GM18861 (cell line): ENCODE results near the gene ST6GALNAC4.

ENCODE experiments used
- ATAC-seq: cut with Tn5 transposase; IDR thresholded peaks from one replicate; pipeline ENCODE4 v1.9.1; 2021; ENCODE audit not compliant: unreplicated experiment

ST6GALNAC4 gene

DNA sequence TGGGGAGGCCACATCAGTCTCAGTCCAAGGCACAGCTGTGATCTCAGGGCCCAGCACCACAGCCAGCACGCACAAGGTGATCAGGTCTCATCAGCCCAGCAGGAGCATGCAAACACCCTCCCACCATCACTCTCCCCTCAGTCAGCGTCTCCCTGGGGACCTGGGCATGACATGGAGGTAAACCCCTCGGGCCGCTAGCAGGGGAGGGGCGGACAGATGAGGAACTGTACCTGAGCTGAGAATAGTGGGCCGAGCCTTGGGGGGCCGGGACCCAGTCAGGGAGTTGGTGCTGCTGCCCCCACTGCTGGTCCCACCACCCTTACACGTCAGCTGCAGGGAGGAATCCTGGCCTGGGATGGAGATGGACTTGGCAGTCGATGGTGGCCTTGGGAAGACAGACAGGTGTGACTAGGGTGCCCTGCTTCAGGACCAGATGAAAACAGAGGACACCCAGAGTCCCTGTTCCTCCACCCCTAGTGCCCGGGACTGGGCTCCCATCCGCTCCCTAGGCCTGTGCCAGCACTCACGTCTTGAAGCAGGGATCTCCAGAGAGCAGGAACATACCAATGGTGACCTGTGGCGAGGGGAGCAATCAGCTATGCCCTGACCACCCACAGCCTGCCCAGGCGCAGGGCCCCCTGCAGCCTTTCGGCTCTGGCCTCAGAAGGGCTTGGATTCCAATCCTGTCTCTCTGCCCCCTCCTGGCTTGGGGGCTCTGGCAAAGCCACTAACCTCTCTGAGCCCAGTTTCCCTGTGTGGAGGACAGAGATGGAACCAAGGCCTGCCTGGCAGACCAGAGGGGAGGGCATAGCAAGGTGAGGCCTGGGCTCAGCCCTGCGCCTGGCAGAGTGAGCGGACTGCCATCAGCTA, 31.2 kb upstream of the ST6GALNAC4 start:
- ATAC-seq, result no peak

DNA sequence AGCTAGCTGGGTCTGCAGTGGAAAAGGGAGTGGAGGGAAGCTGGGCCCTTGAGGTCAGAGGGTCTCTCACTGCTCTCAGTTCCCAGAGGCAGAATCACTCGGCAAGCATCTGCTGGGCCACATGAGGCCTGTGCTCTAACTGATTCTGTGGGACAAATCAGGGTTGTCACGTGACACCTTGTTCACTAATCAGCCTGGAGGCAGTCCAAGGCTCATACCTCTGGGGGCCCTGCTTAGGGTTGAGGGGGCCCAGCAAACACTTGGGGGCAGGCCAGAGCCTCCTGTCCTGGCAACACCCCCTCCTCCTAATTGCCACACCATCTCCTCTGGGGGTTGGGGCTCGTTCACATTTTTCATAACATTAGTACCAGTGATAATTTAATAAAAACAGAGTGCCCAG, 29.9 kb upstream of the ST6GALNAC4 start:
- ATAC-seq, result no peak

DNA sequence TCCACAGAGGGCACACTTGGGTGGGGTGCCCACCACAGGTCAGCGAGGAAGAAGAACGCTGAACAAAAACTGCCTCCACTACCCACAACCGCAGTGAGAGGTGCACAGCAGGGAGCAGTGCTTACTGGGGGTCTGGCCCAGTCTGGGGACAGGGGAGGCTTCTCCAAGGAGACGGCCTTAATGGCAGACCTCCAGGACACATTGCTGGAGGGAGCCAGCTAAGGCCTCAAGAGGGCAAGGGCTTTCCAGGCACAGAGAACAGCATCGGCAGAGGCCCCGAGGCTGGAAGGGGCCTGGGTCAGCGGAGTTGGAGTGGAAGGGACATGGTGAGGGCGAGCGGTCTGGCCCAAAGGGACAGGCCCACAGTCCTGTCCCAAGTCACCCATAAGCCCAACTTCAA, 29.1 kb upstream of the ST6GALNAC4 start:
- no peak for ATAC-seq

DNA sequence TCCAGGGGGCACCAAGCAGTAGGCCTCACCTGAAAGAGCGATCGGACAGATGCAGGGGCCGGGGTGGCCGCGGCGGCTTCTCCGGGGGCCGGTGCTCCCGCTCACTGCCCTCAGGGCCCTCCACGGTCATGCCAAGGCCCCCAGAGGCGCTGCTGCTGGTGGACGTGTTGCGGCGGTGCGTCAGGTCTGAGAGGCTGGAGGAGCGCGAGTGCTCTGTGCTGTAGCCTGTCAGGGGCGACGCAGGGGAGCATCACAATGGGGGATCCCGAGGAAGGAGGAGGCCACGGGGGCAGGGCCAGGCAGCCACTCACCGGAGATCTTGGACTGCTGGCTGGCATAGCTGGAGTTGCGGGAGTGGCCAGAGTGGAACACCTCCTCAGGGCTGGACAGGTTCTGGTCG, 28.5 kb upstream of the ST6GALNAC4 start:
- ATAC-seq, result no peak

DNA sequence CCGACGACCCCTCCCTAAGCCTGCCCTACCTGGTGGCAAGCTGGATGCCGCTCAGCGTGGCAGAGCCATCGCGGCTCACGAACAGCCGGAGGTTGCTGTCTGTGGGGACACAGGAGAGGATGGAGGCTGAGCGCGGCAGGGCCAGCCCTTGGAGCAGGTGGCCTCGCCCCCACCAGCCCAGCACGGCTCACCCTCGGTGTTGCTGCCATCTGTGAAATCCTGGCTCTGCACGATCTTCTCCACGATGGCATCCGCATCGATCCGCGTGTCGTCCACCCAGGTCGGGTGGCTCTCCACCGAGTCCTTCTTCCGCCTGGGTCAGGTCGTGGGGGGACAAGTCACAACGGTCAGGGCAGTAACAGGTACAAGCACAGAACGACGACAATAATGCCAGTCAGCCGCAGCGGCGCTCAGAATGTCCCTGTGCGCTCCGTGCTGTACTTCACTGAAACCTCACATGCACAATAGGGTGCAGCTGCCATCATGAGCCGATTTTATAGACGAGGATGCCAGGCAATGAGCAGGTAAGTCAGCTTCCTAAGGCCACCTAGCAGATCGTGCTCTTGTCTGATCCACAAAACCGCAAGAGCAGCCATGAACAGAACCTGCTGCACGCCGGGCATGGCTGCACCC, 27.9 kb upstream of the ST6GALNAC4 start:
- no peak for ATAC-seq

DNA sequence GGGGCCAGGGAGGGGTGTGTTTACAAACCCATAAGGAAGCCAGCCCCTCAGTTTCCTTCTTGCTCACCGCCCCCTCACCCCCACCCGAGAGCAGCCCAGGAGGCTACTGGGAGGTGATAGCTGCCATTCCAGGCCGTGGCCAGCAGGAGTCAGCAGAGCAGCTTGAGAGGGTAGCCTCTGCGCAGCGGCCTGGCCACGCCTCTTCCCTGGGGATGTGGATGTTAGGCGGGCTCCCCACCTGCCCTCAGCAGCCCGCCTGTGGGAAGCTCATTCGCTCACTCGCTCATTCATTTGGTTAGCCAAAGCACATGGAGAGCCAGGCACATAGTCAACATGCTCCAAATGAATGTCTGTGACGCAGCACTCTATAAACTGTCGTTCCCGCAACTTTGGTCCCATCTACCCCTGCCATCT, 26.9 kb upstream of the ST6GALNAC4 start:
- ATAC-seq, result peak; percentile 49

DNA sequence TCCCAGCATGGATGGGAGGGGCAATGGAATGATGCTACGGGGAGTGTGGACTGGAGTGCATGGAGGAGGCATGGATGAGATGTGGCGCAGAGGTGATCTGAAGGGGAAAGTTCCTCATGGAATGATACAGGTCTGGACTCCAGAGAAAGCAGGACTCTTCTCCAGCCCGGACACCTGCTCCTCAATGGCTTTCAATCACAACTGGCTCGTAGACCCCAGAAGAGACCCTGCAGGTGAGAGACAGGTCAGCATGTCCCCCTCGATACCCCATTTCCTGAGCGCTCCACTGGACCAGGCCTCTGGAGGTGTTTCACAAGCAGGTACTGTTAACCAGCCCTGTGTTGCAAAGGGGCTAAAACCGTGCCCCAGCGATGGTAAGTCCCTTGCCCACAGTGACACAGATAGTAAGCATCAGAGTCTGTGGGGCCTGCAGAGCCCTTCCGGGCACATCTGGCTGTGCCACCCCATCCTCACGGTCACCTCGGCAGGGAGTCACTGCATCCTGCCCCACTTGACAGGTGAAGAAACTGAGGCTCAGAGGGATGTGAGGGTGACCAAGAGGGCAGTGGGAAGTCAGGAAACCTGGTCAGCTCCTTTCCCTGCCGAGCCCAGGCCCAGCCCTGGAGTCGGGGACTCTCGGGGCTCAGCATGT, 26.3 kb upstream of the ST6GALNAC4 start:
- no peak for ATAC-seq

DNA sequence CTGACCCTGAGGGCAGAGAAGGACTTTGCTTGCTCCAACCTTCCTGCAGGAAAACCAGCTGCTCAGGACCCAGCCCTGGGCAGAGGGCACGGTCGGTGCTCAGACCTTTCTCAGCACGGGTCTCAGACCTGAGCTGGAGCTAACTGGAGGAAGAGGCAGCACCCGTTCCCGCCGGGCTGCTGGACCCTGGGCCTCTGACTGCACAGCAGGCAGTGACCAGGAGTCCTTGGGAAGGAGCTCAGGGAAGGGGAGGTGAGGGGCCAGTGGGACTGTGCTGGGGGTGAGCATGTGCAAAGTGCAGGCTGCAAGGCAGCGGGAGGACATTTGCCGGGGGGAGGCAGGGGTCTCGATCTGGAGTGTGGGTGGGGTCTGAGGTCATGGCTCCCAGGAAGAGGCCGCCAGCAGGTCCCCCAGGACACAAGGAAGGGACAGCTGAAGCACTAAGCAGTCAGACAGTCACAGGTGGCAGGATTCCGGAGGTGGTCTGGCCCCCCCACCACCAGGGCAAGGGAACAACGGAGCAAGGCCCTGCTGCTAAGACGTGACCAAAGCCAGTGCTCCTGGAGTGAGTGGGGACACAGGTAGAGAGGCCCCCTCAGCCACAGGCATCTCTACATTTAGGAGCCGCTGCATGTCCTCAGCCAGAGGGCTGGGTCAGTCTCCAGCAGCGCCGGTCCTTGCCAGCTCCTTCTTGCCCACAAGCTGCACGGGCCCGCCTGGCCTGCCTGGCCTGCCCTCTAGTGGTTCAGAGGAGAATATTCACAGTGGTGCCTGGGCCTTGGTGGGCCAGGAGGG, 25.6 kb upstream of the ST6GALNAC4 start:
- ATAC-seq, result no peak

DNA sequence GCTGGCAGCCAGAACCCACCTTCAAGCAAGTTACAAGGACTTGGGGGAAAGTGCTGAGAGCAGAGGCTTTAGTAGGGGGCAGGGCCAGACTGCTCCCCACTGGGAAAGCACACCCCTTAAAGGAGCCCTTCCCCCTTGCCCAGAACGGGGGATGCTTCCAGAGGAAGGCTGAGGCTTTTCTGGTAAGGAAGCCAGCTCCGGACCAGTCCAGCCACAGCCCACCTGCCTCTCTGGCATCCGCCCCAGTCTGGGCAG, 25.0 kb upstream of the ST6GALNAC4 start:
- no peak for ATAC-seq

DNA sequence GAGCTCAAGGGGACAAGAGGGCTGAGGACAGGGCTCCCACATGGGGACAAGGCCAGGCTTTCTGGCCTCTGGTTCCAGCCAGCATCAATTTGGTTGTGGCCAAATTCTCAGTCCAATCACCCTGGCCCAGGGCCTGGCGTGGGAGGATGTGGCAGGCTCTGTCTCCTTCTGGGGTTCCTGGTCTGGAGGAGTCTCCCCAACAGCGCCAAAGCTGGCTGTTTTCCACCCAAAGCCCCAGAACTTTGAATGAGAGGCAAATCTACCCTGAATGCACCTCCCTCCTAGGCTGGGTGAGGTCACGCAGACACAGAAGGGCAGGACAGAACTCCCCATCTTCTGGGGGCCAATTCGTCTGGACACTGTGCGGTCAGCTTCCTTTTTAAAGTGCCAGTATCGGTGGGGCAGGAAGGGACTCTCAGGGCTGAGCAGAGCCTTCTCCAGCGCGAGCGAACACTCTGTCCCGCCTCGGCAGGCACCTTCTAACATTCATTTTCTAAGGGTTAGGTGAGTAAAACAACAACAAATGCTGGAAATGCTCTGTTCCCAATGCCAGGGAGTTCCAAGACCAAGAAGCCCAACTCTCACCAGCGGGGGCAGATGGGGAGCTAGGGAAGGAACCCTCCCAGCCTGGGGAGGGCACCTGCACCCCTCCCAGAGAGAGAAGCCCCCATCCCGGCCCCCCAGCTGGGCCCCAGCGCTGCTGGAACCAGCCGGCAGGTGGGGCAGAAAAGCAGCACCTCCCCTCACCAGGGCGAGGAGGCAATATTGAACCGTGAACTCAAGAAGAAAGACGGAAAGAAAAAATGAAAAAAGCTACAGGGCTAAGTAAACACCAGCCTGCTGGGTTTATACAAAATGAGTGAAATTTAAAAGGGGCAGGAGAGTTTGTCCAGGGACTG, 24.5 kb upstream of the ST6GALNAC4 start:
- no peak for ATAC-seq

DNA sequence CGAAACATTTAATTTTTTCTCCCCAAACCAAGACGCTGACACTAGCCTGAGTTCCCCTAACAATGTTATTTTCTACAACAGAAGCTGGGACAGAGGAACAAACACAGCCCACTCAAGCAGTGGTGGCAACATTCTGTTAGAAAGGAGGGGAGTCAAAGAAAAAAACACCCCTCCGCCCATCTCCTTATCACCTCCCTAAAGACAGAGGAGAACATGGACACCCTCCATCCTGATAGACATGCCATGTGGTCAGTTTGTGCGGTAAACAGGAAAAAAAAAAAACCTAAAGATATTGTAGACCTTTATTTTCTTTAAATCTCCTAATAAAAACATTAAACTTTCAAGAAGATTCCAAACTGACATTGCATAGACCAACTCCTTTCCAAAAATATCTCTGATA, 23.8 kb upstream of the ST6GALNAC4 start:
- no peak for ATAC-seq

DNA sequence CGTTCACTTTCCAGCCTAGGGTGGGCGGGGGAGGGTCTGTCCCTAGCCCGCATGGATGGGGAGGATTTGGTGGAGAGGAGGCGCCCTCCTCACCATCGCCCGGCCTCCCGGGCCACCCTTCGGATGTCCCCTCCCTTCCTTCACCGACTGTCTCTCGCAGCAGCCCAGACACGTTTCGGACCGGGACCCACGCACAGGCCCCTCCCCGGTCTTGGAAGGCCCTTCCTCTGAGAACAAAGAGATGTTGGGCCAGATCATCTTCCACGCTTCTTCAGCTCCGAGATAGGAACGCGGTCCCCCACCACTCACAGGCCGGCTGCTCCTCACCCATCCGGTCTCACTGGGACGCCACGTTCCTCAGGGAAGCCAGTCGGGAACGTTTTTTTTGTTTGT, 21.5 kb upstream of the ST6GALNAC4 start:
- ATAC-seq, result no peak

DNA sequence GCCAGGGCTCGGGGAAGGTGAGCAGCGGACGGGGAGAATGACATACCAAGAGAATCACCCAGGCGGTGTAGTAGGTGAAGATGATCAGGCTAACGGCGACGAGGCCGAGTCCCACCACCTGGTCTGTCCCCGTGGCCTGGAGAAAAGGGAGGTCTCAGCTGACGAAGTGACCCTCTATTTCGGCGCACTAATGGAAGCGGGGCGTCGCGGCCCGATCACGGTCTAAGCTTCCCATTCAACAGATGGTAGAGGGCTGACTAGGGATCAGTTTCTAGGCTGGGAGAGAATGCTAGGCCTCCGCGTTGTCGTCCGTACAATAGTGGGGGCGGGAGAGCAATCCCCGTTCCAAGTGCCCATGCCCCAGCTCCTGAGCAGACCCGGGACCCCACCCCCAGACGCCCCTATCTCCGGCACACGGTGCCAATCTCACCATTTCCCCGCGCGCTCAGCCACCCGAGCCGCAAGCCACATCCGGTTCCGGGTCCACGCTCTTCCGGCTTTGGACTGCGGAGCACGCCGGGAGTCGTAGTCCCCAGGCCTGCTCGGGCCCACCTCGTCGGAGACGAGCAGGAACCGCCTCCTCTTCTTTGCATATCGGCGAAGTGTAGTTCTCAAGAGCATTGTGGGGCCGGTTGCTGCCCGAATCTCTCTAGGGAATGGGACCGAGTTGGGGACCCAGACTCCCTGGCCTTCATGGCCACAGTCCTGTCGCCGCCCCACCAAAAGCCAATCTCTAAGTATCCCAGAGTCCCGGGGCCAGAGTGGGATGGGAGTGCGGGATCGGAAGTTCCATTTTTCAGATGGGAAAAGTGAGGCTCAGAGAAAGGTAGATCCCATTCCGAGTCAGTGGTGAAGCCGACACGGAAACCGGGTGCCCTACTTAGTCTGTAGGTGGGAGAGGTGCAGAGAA, 20.8 kb upstream of the ST6GALNAC4 start, which contains the start of gene DPM2:
Gene DPM2, minus strand, starts transcription at position 467 of the 910 bp plus-strand sequence. Its CDS starts 34 bp downstream, at position 433.
- peak; percentile 83 for ATAC-seq

DNA sequence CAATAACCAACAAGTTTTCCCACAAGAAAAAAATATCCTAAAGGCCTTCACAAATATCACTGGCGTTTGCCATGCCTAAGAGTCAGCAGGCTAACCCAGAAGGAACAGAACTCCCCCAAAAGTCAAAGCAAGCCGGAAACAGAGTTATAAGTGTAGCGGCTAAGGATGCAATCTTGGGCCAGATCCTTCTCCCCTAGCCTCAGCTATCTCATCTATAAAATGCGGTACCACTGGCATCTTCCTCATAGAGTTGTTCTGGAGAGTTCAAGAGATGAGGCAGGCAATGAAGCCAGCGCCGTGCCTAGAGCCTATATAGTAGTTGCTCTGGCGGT, 20.2 kb upstream of the ST6GALNAC4 start:
- no peak for ATAC-seq

DNA sequence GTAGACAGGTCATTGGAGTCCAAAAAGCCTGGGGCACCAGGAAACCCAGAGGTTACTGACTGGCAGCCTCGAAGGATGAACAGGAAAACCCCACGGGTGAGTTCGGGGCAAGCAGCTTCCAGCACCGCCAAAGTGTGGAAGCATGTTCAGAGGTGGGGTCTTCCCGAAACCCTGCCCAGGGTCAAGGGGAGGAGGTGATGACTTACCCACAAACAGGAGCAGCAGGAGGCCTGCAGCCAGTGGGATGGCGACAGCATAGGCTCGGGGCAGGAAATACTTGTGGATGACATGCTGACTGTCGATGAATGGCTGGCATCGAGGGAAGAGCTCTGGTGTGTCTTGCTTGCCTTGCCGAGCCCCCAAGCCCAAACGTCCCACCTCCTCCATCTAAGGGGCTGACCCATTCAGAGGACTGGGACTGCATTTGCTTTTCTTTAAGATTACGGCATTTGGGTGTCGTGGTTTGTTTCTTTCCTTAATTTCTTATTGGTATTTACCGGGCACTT, 19.6 kb upstream of the ST6GALNAC4 start:
- ATAC-seq, result no peak

DNA sequence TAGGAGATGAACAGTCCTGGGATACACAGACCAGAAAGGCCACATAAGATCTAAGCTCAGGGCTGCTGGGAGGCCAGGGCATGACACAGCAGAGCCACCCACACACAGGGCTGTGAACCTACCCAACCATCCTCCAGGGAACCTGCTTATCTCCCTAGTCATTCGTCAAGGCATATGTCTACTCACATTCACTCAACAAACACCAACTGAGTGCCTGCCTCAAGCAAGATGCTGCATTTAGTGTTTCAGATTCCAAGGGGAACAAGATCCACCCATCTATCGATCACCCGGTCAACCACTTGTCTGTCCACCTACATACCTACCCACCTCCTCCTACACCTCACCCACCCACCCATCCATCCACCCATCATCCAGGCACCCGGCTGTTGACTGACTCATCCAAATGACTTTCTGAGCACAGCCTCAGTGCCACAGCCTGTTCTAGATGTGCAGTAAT, 19.0 kb upstream of the ST6GALNAC4 start:
- no peak for ATAC-seq

DNA sequence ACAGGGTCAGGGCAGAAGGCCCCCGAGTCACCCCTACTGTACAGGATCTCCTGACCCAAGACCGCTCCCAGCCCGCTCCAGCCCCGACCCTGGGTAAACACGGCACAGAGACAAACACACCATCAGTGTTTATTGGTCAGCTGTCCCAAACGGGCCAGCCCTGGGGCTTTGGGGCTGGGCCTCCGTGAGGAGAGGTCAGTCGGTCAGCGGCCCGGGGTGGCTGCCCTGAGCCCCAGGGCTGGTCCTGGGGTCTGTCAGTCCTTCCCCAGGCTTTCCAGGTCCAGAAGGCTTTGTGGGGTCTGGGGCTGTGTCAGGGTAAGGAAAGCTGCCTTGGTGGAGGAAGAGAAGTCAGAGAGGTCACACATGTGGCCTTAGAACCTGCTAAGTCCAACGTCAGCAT, 18.1 kb upstream of the ST6GALNAC4 start:
- ATAC-seq, result no peak

DNA sequence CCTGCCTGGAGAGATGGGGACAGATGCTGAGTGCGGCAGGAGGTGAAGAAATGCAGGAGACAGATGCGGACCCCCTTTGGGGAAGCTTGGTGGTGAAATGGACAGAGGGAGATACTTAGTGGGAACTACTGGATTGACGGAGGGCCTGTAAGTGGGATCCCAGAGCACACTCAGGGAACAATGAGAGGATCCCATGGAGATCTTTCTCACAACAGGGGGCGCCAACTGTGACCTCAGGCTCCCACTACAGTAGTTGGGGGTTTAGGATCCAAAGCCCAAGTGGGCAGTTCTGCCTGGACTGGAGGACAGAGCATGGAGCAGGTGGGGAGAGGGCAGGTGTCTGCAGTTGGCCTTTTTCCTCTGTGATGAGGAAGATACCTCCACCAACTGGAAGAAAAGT, 17.4 kb upstream of the ST6GALNAC4 start:
- no peak for ATAC-seq
